DLD1 (cell line): ENCODE results near the gene MAEL.

Experiments used
- in situ Hi-C: cut with HindIII; loops from 2 replicates; pipeline ENCODE4 v1.10.0; 2017; ENCODE audit warnings: low sequenced_read_pairs

The MAEL gene

GRCh38 chr1:166988974-166989515, at the start of gene MAEL:
MAEL (plus strand) TSS chr1:166989280; CDS start chr1:166989353, 73 bp downstream.
- in situ Hi-C loops = no loop called here

- in situ Hi-C loops = loop anchor here (25.0 kb wide), 1 partner anchor 122 kb away; no protein-coding TSS in a partner anchor
Observed at GRCh38 chr1:166939741-166940375, 49.2 kb upstream of the MAEL start.

- in situ Hi-C loops = loop anchor here (25.0 kb wide), 1 partner anchor 118 kb away; no protein-coding TSS in a partner anchor
Observed at GRCh38 chr1:166944186-166944967, 44.7 kb upstream of the MAEL start.

GRCh38 chr1:166947398-166948043, 41.6 kb upstream of the MAEL start:
- in situ Hi-C loops = loop anchor here (25.0 kb wide), 1 partner anchor 115 kb away; no protein-coding TSS in a partner anchor

GRCh38 chr1:166948856-166949350, 40.2 kb upstream of the MAEL start:
- in situ Hi-C loops = loop anchor here (25.0 kb wide), 1 partner anchor 113 kb away; no protein-coding TSS in a partner anchor

GRCh38 chr1:166950156-166950555, 38.9 kb upstream of the MAEL start:
- in situ Hi-C loops = no loop called here

- in situ Hi-C loops = no loop called here
Observed at GRCh38 chr1:166951050-166951449, 38.0 kb upstream of the MAEL start.

- in situ Hi-C loops = no loop called here
Observed at GRCh38 chr1:166952002-166952746, 36.9 kb upstream of the MAEL start.

GRCh38 chr1:166953491-166953890, 35.6 kb upstream of the MAEL start:
- in situ Hi-C loops = no loop called here

GRCh38 chr1:166956057-166956850, 32.8 kb upstream of the MAEL start:
- in situ Hi-C loops = no loop called here

GRCh38 chr1:166956872-166957271, 32.2 kb upstream of the MAEL start:
- in situ Hi-C loops = no loop called here

- in situ Hi-C loops = no loop called here
Observed at GRCh38 chr1:166960858-166961474, 28.1 kb upstream of the MAEL start.

- in situ Hi-C loops = no loop called here
Observed at GRCh38 chr1:166969074-166969677, 19.9 kb upstream of the MAEL start.

GRCh38 chr1:166971252-166971651, 17.8 kb upstream of the MAEL start:
- in situ Hi-C loops = no loop called here

- in situ Hi-C loops = no loop called here
Observed at GRCh38 chr1:166972193-166972592, 16.9 kb upstream of the MAEL start.

- in situ Hi-C loops = no loop called here
Observed at GRCh38 chr1:166972826-166973225, 16.3 kb upstream of the MAEL start.

- in situ Hi-C loops = no loop called here
Observed at GRCh38 chr1:166974647-166975345, 14.3 kb upstream of the MAEL start.
